WTC11 (cell line): ENCODE results near the gene TMEM229B. TPM values are rescaled to one million over a fixed set of nuclear protein-coding genes. Genes with fewer than 3 reads are reported as not detected.

Source experiments
- ATAC-seq: fragments of 200-7000 bp; cut with Tn5 transposase; 2 replicates; pipeline ENCODE4 v1.10.0; 2021; ENCODE audit warnings: mild to moderate bottlenecking, moderate library complexity
- CTCF ChIA-PET: fragments of 300-600 bp; sonication (Branson Sonifier 250); formaldehyde crosslinking; loops from one replicate; lab custom pipeline; 2021; ENCODE audit warnings: antibody characterized with exemption; lab: Charles Lee
- POLR2A ChIA-PET: fragments of 350-600 bp; sonication (Branson Sonifier 250); formaldehyde crosslinking; loops from one replicate; lab custom pipeline; 2021; ENCODE audit warnings: antibody characterized with exemption; lab: Charles Lee
- DNase-seq: peaks from one replicate; pipeline ENCODE4 v3.0.0; 2021; ENCODE audit warnings: low spot score
- H3K27ac Mint-ChIP-seq: 2 replicates; pipeline ENCODE4 v1.8.0; 2021; ENCODE audit warnings: mixed read lengths
- H3K27me3 Mint-ChIP-seq: 2 replicates; pipeline ENCODE4 v1.8.0; 2021; ENCODE audit warnings: low read depth, mild to moderate bottlenecking, moderate library complexity, mixed read lengths
- H3K36me3 Mint-ChIP-seq: 2 replicates; pipeline ENCODE4 v1.8.0; 2021; ENCODE audit warnings: mixed read lengths
- H3K4me1 Mint-ChIP-seq: 2 replicates; pipeline ENCODE4 v1.8.0; 2022; ENCODE audit warnings: mixed read lengths
- H3K4me3 Mint-ChIP-seq: 2 replicates; pipeline ENCODE4 v1.8.0; 2021; ENCODE audit warnings: mild to moderate bottlenecking, moderate library complexity, mixed read lengths
- H3K9me3 Mint-ChIP-seq: 2 replicates; pipeline ENCODE4 v1.8.0; 2021; ENCODE audit warnings: mixed read lengths
- CDX4 ChIP-seq: fragments of 250-450 bp; sonication (Bioruptor Pico); IDR thresholded peaks from 2 replicates; pipeline ENCODE4 v1.9.0; 2021; ENCODE audit warnings: moderate library complexity, mild to moderate bottlenecking, inconsistent platforms, borderline replicate concordance
- CREB1 ChIP-seq: sonication (generic); formaldehyde crosslinking; IDR thresholded peaks from 2 replicates; pipeline ENCODE4 v1.8.0; 2023; ENCODE audit warnings: mild to moderate bottlenecking, missing genetic modification reagents
- ELF4 ChIP-seq: sonication (generic); formaldehyde crosslinking; IDR thresholded peaks from 2 replicates; pipeline ENCODE4 v1.8.1; 2022; ENCODE audit warnings: low read depth, mild to moderate bottlenecking, moderate library complexity, missing genetic modification reagents
- FOXK1 ChIP-seq: sonication (generic); formaldehyde crosslinking; IDR thresholded peaks from 2 replicates; pipeline ENCODE4 v1.8.0; 2022; ENCODE audit warnings: mild to moderate bottlenecking, moderate library complexity, missing genetic modification reagents
- IRF1 ChIP-seq: sonication (generic); formaldehyde crosslinking; IDR thresholded peaks from 2 replicates; pipeline ENCODE4 v1.8.0; 2023; ENCODE audit warnings: missing genetic modification reagents
- JAZF1 ChIP-seq: fragments of 250-450 bp; sonication (Bioruptor Pico); IDR thresholded peaks from 2 replicates; pipeline ENCODE4 v1.9.0; 2021; ENCODE audit warnings: moderate library complexity, mild to moderate bottlenecking, inconsistent platforms
- NFATC4 ChIP-seq: fragments of 250-450 bp; sonication (Bioruptor Pico); IDR thresholded peaks from 2 replicates; pipeline ENCODE4 v1.9.0; 2021; ENCODE audit warnings: mild to moderate bottlenecking
- NFYB ChIP-seq: sonication (generic); formaldehyde crosslinking; conservative IDR thresholded peaks from 2 replicates; pipeline ENCODE4 v1.8.0; 2022; ENCODE audit warnings: low read depth, missing genetic modification reagents
- SMAD4 ChIP-seq: sonication (generic); formaldehyde crosslinking; IDR thresholded peaks from 2 replicates; pipeline ENCODE4 v1.8.0; 2022; ENCODE audit warnings: mild to moderate bottlenecking, missing genetic modification reagents
- TCF7 ChIP-seq: sonication (generic); formaldehyde crosslinking; IDR thresholded peaks from 2 replicates; pipeline ENCODE4 v1.8.0; 2022; ENCODE audit warnings: mild to moderate bottlenecking, low read depth, missing genetic modification reagents, moderate library complexity
- TEAD1 ChIP-seq: sonication (generic); formaldehyde crosslinking; IDR thresholded peaks from 2 replicates; pipeline ENCODE4 v1.8.0; 2022; ENCODE audit warnings: mild to moderate bottlenecking, missing genetic modification reagents
- ZBTB21 ChIP-seq: sonication (generic); formaldehyde crosslinking; IDR thresholded peaks from 2 replicates; pipeline ENCODE4 v1.8.1; 2023; ENCODE audit warnings: mild to moderate bottlenecking, missing genetic modification reagents, borderline replicate concordance
- ZBTB43 ChIP-seq: sonication (generic); formaldehyde crosslinking; IDR thresholded peaks from 2 replicates; pipeline ENCODE4 v1.8.1; 2023; ENCODE audit warnings: mild to moderate bottlenecking, missing genetic modification reagents
- ZNF532 ChIP-seq: fragments of 250-450 bp; sonication (Bioruptor Pico); IDR thresholded peaks from 2 replicates; pipeline ENCODE4 v1.9.0; 2021; ENCODE audit warnings: mild to moderate bottlenecking, borderline replicate concordance
- total RNA-seq: library from RNA; stranded (reverse); gene quantifications from 3 replicates; pipeline ENCODE4 v1.2.3, GENCODE V29; 2021

TMEM229B gene
- total RNA-seq, 1 experiment from 2014 or later: 0.90 TPM

- no peak for TF ChIP-seq ZNF532
- TF ChIP-seq FOXK1 (CRISPR knock-in tag): no peak
- TF ChIP-seq IRF1: no peak
- TF ChIP-seq TCF7: no peak
These were observed 29.2 kb downstream of the TMEM229B start (continued) for GRCh38 chr14:67459336-67459735.

- POLR2A ChIA-PET: interaction anchor here (1.1 kb wide), 1 partner anchor 32 kb away, joined by 4 read pairs; no protein-coding TSS in a partner anchor
- Mint-ChIP-seq H3K36me3 (no peaks in the 10 kb centered on the region), H3K27me3 (peaks cover 10% of the 10 kb centered on the region; the same call in 1 of the 2 replicates), H3K9me3 (peaks cover 5% of the 10 kb centered on the region), H3K4me1 (peaks cover 18% of the 10 kb centered on the region), H3K27ac (0 out of 2 replicates have a peak overlapping the region, but pooled peaks have one; percentile 36), H3K4me3 (no peak overlapping the region)
- ATAC-seq (peak; percentile 96), DNase-seq (peak; percentile 61)
- no peak for TF ChIP-seq ELF4 (CRISPR knock-in tag)
- no peak for TF ChIP-seq ZBTB21 (CRISPR knock-in tag)
- TF ChIP-seq NFATC4 (CRISPR knock-in tag): no peak
- TF ChIP-seq SMAD4 (CRISPR knock-in tag): no peak
- TF ChIP-seq CDX4 (CRISPR knock-in tag): no peak
- TF ChIP-seq JAZF1: no peak
- TF ChIP-seq NFYB (CRISPR knock-in tag): 0 out of 2 replicates have a peak, but pooled peaks have one; percentile 46
- CTCF ChIA-PET: interaction anchor here (0.8 to 3.1 kb wide), 14 partner anchors 9 to 143 kb away, joined by 3 to 24 read pairs (median 6); partner anchors contain the start of genes ATP6V1D and PIGH
These were observed 30.7 kb downstream of the TMEM229B start for GRCh38 chr14:67457782-67458181.

- Mint-ChIP-seq H3K4me3 (no peak overlapping the region), H3K4me1 (peaks cover 21% of the 10 kb centered on the region)
- POLR2A ChIA-PET: no interaction called here
- TF ChIP-seq CREB1 (CRISPR knock-in tag) (no peak), TEAD1 (CRISPR knock-in tag) (no peak), ZBTB43 (no peak), TCF7 (no peak)
- TF ChIP-seq, all 79 proteins: peak for 0
- Mint-ChIP-seq H3K9me3 (peaks cover 7% of the 10 kb centered on the region), H3K27ac (no peak overlapping the region), H3K27me3 (peaks cover 9% of the 10 kb centered on the region), H3K36me3 (peaks cover under 1% of the 10 kb centered on the region)
- CTCF ChIA-PET: interaction anchor here (1.8 to 3.1 kb wide), 3 partner anchors 9 to 29 kb away, joined by 12 to 24 read pairs (median 24); no protein-coding TSS in a partner anchor
- ATAC-seq (no peak), DNase-seq (no peak)
These were observed 31.8 kb downstream of the TMEM229B start for GRCh38 chr14:67456732-67457131.
